GM19240 (cell line): ENCODE results near the gene SCYGR1.
"Not testable (repeated sequence)": the region's sequence is repeated elsewhere in the genome, so short reads cannot be mapped to it uniquely, and the experiment has no call there.

ENCODE experiments used
- DNase-seq: peaks from one replicate; pipeline ENCODE4 v3.0.0; 2011; ENCODE audit warnings: low spot score; ENCODE audit not compliant: insufficient read length

SCYGR1 gene

GRCh38 chr2:227370791-227371312 is 16.9 kb downstream of the SCYGR1 start:
- no peak for DNase-seq

DNA sequence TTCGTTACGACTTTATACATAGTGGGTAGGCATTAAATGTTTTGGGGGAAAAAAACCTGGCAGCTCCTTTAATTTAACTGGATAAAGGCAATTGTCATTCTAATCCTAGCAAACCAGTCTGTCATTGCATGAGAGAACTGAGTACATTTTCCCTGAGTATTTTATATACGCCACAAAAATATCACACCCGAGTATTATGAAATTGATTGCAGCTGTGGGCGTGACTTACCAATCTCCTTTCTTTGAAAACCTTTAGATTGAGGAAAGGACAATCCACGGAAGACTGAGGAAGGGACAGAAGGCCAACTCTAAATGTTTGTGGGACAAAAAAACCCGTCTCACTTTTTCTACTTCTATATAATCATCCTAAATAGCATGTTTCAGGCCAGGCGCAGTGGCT is 17.7 kb downstream of the SCYGR1 start:
- no peak for DNase-seq

- DNase-seq, result no peak
Observed at GRCh38 chr2:227368574-227368973, 19.2 kb downstream of the SCYGR1 start.

DNA sequence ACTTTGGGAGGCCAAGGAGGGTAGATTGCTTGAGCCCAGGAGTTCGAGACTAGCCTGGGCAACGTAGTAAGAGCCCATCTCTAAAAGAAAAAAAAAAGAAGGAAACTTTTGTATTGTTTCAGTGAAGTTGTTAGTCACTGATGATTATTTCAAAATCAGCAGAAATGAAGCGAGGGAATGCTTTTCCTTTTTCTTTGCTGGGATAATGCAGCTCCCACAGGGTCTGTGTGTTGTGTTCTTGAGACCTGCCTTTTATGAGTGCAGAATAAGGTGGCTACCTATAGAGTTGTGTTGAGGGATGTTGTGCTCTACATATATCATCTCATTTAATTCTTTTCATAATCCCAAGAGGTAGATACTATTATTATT is 20.3 kb downstream of the SCYGR1 start:
- DNase-seq, result no peak

DNA sequence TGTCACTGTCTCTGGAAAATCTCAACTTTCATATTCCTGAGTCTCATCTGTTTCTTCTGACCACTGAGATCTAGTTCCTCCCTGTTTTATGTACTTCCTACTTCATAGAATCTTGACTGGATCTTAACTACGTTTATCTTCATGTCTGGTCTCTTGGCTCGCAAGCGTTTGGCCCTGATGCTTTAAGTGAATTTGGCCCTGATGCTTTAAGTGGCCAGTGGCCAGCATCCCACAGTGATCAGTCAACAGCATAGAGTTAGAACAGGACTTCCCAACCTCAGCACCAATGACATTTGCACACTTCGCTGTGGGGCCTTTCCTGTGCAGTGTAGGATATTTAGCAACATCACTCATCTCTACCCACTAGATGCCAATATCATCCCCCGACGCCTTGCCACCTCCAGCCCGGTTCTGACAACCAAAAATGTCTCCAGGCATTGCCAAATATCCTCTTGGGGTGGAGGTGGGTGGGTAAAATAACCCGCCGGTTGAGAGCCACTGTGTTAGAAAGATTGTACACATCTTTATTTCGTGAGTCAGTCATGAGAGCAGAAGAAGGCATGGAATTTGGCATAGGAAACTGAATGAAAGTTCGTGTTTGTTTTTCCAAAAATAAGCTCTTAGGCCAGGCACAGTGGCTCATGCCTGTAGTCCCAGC is 20.9 kb downstream of the SCYGR1 start:
- no peak for DNase-seq

DNA sequence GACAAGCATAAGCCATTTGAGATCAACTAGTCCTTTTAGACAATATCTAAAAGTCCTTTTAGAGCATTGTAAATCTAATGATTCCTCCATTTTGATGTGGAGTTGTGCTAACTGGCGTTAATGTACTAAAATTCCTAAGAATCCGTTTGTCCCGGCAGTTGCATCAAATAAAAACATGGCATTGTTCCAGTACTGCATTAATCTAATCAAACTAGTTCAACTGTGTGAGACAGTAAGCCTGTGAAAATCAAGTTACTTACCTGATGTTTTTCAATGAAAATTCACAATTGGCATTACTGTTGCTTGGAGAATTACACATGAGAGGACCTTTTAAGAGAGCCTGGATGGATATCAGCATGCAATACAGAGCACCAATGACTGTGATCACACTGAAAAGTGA is 21.9 kb downstream of the SCYGR1 start:
- no peak for DNase-seq

GRCh38 chr2:227364585-227365263 is 23.0 kb downstream of the SCYGR1 start:
- DNase-seq, result not testable (repeated sequence)

DNA sequence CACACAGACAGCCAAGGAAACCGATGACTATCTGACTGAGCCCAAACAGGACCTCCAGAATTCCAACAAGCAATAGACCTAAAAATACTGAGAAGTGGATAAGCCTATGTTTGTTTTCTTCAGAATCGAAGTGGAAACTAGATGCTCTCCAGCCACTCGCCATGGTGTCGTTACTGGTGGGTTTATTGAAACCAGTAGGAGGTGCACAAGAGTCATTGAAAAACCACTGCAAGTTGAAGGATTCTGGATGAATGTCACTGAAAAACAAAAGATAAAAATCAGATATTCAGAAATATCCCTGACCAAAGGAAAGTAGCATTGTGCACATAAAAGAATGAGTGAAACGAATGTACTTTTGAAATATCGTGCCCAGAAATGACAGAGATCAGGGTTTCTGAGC is 24.0 kb downstream of the SCYGR1 start:
- no peak for DNase-seq

DNA sequence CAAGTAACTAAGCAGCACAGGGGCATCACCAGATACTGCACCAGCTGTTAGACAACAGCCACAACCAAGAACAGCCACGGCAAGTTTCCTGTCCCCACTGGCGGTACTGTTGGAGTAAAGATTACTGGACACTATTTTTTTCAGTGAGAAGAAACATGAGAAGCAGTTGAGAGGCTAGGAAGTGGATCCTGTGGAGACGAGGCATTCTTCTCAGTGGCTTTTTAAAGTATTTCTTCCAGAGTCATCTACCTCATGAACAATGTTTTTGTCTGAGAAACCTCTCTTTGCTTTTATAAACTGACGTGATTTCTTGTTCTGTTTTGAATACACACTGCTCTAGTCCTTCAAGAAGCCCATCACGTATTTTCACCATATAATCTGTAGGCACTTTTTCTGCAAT is 27.4 kb downstream of the SCYGR1 start:
- no peak for DNase-seq

DNA sequence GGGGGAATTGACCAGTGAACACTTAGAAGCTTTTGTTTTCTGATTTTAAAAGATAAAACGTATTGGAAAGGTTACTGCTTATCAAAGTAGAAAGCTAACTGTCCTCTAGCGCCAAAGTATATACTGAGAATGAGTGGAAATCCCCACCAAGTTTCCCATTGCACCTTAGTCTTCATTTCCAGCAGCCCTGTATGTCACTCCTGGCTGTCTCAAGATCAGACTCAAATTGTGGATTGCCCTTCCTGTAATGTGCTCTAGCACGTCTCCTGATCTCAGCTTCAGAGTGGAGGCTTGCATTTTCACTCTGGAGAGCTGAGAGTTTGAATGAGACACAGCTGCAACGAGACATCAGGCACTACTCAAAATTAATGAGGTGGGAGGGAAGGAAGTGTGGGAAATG is 36.1 kb downstream of the SCYGR1 start:
- peak; percentile 1 for DNase-seq

DNA sequence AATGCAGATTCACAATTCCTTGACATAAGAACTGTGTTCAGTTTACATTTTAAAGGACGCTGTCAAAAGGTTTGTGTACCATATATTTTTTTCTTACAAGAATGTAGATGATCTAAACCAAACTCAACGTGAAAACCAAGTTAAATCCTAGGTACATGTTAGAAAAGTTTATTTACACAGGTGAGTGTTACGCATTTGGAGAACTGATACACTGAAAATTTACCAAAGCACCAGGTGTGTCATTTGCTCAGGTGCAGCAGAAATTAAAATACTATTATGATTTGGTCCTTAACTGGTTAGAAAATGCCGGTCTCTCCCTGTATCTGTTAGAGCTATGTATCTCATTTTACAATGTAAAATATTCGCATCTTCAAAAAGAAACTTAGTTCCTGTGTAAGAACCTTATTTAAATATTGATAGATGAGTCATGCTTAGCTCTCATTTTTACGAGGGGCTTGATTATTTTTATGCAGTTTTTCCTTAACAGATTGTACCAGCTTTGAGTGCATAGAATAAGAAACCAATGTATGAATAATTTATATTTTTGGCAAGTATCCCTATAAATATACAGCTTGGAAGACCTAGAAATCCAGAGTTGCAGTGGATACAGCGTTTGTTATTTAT is 37.6 kb downstream of the SCYGR1 start:
- no peak for DNase-seq

DNA sequence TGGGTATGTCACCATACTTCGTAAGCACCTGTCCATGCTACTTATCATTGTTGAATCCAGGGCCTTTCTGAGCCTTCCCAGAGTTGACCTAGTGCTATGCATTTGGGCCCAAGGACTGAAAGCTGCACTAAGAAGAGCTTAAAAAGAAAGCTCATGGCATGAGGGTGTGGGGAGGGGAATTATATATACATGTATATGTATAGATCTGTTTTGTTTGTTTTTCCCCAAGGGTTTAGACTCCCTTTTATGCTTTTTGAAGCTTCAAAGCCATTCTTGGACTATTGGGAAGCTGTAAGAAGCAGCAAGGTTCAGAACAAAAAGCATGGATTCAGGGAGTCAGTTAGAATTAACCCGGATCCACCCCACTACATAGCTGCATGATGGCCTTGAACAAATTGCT is 39.4 kb downstream of the SCYGR1 start:
- no peak for DNase-seq

GRCh38 chr2:227347117-227347516 is 40.6 kb downstream of the SCYGR1 start:
- no peak for DNase-seq

GRCh38 chr2:227344231-227344630 is 43.5 kb downstream of the SCYGR1 start:
- no peak for DNase-seq

DNA sequence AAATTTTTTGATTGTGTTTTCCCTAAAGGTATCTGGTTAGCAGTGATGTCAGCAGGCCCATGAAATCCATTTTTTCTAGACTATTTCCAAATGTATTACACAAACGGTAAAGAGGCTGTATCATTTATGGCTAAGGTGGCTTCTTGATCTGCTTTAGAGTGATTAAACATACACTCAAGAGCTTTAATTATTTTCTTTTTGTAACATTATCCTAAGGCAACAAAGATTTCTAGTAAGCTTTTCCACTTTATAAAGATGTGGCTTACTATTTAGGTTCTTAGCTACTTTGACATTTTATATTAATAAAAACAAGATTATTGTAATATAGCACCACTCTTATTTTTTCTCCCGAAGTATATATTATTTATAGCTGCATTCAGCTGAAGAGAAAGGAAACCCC is 46.2 kb downstream of the SCYGR1 start:
- no peak for DNase-seq

- no peak for DNase-seq
Observed at GRCh38 chr2:227340106-227340505, 47.6 kb downstream of the SCYGR1 start.

DNA sequence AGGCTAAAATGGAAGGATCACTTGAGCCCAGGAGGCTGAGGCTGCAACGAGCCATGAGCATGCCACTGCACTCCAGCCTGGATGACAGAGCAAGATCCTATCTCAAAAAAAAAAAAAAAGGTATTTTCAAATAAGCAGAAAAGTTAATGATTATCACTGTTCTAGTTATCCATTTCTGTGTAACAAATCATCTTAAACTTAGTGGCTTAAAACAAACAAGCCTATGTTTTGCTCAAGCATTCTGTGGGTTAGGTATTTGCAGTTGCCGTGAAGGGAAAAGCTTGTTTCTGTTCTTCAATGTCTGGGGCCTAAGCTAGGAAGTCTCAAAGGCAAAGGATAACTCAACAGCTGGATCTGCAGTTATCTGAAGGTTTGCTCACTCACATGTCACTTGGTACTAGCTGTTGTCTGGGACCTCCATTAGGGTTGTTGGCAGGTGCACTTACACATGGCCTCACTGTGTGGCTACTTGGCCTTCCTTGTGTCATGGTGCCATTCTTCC is 48.6 kb downstream of the SCYGR1 start:
- no peak for DNase-seq
